Endothelial cell of umbilical vein (primary cell): ENCODE measurements around the gene APEX1. TPM values are rescaled to one million over a fixed set of nuclear protein-coding genes. Genes with fewer than 3 reads are reported as not detected.

Source experiments
- BruUV-seq: library from RNA; stranded (reverse); fragments of 400-500 nt; replicated peaks from 2 replicates; lab custom pipeline; 2021; lab: Mats Ljungman, UMichigan
- CTCF ChIA-PET: fragments of 300-600, 350-600 bp; sonication (Branson Sonifier 250); formaldehyde crosslinking; loops from one replicate; lab custom pipeline; 2021; ENCODE audit warnings: antibody characterized with exemption, inconsistent platforms; lab: Charles Lee
- POLR2A ChIA-PET: fragments of 300-600, 350-600 bp; sonication (Branson Sonifier 250); formaldehyde crosslinking; loops from one replicate; lab custom pipeline; 2021; ENCODE audit warnings: antibody characterized with exemption, inconsistent platforms; lab: Charles Lee
- DNase-seq: peaks from one replicate; pipeline ENCODE4 v3.0.0-alpha.2; 2011; ENCODE audit warnings: low read depth, low spot score
- FAIRE-seq: peaks from 2 replicates; lab custom pipeline; 2011; peaks lifted over from hg19 to GRCh38; lab: Jason Lieb, UNC
- H2AFZ ChIP-seq: 2 replicates; pipeline ENCODE4 v1.6.0; 2012; ENCODE audit warnings: low read depth, low read length, control low read depth, inconsistent platforms
- H3K27ac ChIP-seq: 2 replicates; pipeline ENCODE4 v1.5.1; 2011; ENCODE audit warnings: low read depth, mild to moderate bottlenecking, control low read depth, low read length, moderate library complexity; ENCODE audit not compliant: insufficient read depth
- H3K27me3 ChIP-seq, 2 experiments: 2 replicates each; pipeline versions ENCODE4 v1.6.0 to v1.6.1; 2011; ENCODE audit warnings: low read length in 2 of 2, mixed read lengths in 1 of 2; ENCODE audit not compliant: control insufficient read depth in 2 of 2, insufficient read depth in 2 of 2
- H3K36me3 ChIP-seq, 2 experiments: 2 replicates in 1 of 2; 3 replicates in 1 of 2; pipeline ENCODE4 v1.5.1; 2011; ENCODE audit warnings: low read length in 2 of 2, mild to moderate bottlenecking in 1 of 2, moderate library complexity in 1 of 2; ENCODE audit not compliant: control insufficient read depth in 2 of 2, insufficient read depth in 2 of 2; ENCODE audit errors: extremely low read depth in 1 of 2
- H3K4me1 ChIP-seq: 3 replicates; pipeline ENCODE4 v1.5.1; 2011; ENCODE audit warnings: mild to moderate bottlenecking, low read length; ENCODE audit not compliant: control insufficient read depth, insufficient read depth; ENCODE audit errors: extremely low read depth
- H3K4me2 ChIP-seq: 2 replicates; pipeline ENCODE4 v1.6.1; 2011; ENCODE audit warnings: low read length, control low read depth, mixed read lengths; ENCODE audit not compliant: insufficient read depth
- H3K4me3 ChIP-seq, 3 experiments: fragments of 200-600 bp in 1 of 3; sonication (generic), shearing (Covaris generic) in 1 of 3; replicated peaks in 1 of 3; 2 replicates each; pipeline ENCODE4 v1.5.1; 2011 to 2016; ENCODE audit warnings: control low read depth in 3 of 3, low read length in 3 of 3, mild to moderate bottlenecking in 2 of 3, inconsistent platforms in 1 of 3, low read depth in 1 of 3, moderate library complexity in 1 of 3; ENCODE audit not compliant: insufficient read depth in 1 of 3
- H3K79me2 ChIP-seq: 2 replicates; pipeline ENCODE4 v1.6.0; 2012; ENCODE audit warnings: low read length, inconsistent platforms; ENCODE audit not compliant: control insufficient read depth, insufficient read depth
- H3K9ac ChIP-seq: replicated peaks from 2 replicates; pipeline ENCODE3; 2011; ENCODE audit warnings: low read length, control low read depth; ENCODE audit not compliant: insufficient read depth; ENCODE audit errors: extremely low read depth
- H3K9me1 ChIP-seq: replicated peaks from 3 replicates; pipeline ENCODE4 v1.6.0; 2011; ENCODE audit warnings: mild to moderate bottlenecking, low read length; ENCODE audit not compliant: control insufficient read depth, insufficient read depth; ENCODE audit errors: extremely low read depth
- H3K9me3 ChIP-seq: replicated peaks from 2 replicates; pipeline ENCODE4 v1.5.1; 2012; ENCODE audit warnings: low read length, inconsistent platforms; ENCODE audit not compliant: control insufficient read depth, insufficient read depth
- H4K20me1 ChIP-seq: replicated peaks from 2 replicates; pipeline ENCODE3; 2011; ENCODE audit warnings: mild to moderate bottlenecking, low read length; ENCODE audit not compliant: control insufficient read depth, insufficient read depth; ENCODE audit errors: extremely low read depth
- FOS ChIP-seq: IDR thresholded peaks from 2 replicates; pipeline ENCODE4 v1.6.1; 2011; ENCODE audit warnings: mild to moderate bottlenecking, low read length, moderate library complexity, borderline replicate concordance; ENCODE audit not compliant: insufficient read depth
- GATA2 ChIP-seq: IDR thresholded peaks from 2 replicates; pipeline ENCODE4 v1.7.0; 2011; ENCODE audit warnings: low read depth, mild to moderate bottlenecking, moderate library complexity, mixed read lengths, low read length; ENCODE audit not compliant: insufficient read length, insufficient read depth
- JUN ChIP-seq: IDR thresholded peaks from 2 replicates; pipeline ENCODE4 v1.6.1; 2011; ENCODE audit warnings: borderline replicate concordance, low read depth; ENCODE audit not compliant: insufficient read length, insufficient read depth
- dilution Hi-C: fragments of 300-500 bp; cut with MboI; formaldehyde crosslinking; loops from one replicate; pipeline ENCODE4 v1.15.0; 2019; ENCODE audit warnings: low sequenced_read_pairs; ENCODE audit not compliant: extremely low pct_ligation_motif_present
- intact Hi-C: fragments of 100-400 bp; cut with micrococcal nuclease; formaldehyde crosslinking; loops from one replicate; pipeline ENCODE4 v1.10.0; 2022
- polyA plus RNA-seq, 4 experiments: library from polyadenylated mRNA; depleted of rRNA in 3 of 4; stranded (reverse) in 3 of 4; unstranded in 1 of 4; fragments of >200 nt; gene quantifications; 2 replicates each; pipeline versions ENCODE4 v1.2.1 to v1.2.3, GENCODE V29; 2011 to 2012; ENCODE audit warnings: missing spikeins in 1 of 4
- total RNA-seq: library from RNA; stranded (reverse); gene quantifications from 2 replicates; pipeline ENCODE4 v1.2.3, GENCODE V29; 2021
- TF ChIP-seq, protein P1 (sequence below): IDR thresholded peaks from 2 replicates; pipeline ENCODE4 v1.6.1; 2011; ENCODE audit not compliant: insufficient read depth, insufficient read length
- TF ChIP-seq, protein P2 (sequence below), 2 donors: IDR thresholded peaks; 1 replicate in 1 of 2; 2 replicates in 1 of 2; pipeline ENCODE4 v1.5.1; 2011; ENCODE audit warnings: low read length in 2 of 2, mild to moderate bottlenecking in 2 of 2, moderate library complexity in 2 of 2, control low read depth in 1 of 2, inconsistent platforms in 1 of 2, low read depth in 1 of 2; ENCODE audit not compliant: insufficient read depth in 1 of 2; ENCODE audit errors: extremely low read depth in 1 of 2

APEX1 gene
- total and polyA plus RNA-seq, 2 donors (not counting 3 experiments of a cell fraction or from before 2014, with no cell fraction given), result 231 to 304 TPM

DNA sequence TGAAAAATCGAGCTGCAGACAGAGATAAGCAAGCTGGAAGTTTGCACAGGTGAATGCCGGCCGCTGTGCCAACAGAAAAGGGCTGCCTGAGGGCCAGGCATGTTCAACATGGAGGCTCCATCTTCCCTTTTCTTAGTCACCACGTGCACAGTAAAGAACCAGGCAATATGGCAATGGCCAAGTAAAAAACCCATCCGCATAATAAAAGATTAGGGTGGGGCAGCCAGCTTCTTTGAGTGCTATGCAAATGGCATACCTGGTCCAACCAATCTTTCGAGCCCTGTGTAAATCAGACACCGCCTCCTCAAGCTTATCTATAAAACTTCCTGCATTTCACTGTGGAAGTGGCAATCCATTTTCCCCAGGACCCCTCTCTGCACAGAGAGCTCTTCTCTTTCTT lies 30.9 kb downstream of the APEX1 start:
- dilution Hi-C loops, result no loop called here
- POLR2A ChIA-PET, result no interaction called here
- no peak overlapping the region for H3K27ac ChIP-seq
- intact Hi-C loops, result no loop called here
- peaks cover 0 to 2% of the 10 kb centered on the region in 2 experiments for H3K27me3 ChIP-seq
- DNase-seq (no peak), FAIRE-seq (no peak)
- no peak overlapping the region for H3K9ac ChIP-seq
- H3K9me3 ChIP-seq, result no peaks in the 10 kb centered on the region
- CTCF ChIA-PET, result interaction anchor here (0.6 to 1.5 kb wide), 2 partner anchors 8 kb away, joined by 4 read pairs; no protein-coding TSS in a partner anchor
- H2AFZ ChIP-seq, result no peak overlapping the region
- no peak overlapping the region for H3K4me3 ChIP-seq
- H3K4me2 ChIP-seq, result no peak overlapping the region
- H3K36me3 ChIP-seq, result no peaks in the 10 kb centered on the region
- peaks cover 7% of the 10 kb centered on the region for H3K4me1 ChIP-seq
- H3K79me2 ChIP-seq, result no peaks in the 10 kb centered on the region
- no peaks in the 10 kb centered on the region for H3K9me1 ChIP-seq
- TF ChIP-seq GATA2 (no peak), JUN (no peak), FOS (no peak)
- TF ChIP-seq, protein P1, sequence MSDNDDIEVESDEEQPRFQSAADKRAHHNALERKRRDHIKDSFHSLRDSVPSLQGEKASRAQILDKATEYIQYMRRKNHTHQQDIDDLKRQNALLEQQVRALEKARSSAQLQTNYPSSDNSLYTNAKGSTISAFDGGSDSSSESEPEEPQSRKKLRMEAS, result no peak
- H4K20me1 ChIP-seq, result no peaks in the 10 kb centered on the region
- BruUV-seq, result no TSS peak

DNA sequence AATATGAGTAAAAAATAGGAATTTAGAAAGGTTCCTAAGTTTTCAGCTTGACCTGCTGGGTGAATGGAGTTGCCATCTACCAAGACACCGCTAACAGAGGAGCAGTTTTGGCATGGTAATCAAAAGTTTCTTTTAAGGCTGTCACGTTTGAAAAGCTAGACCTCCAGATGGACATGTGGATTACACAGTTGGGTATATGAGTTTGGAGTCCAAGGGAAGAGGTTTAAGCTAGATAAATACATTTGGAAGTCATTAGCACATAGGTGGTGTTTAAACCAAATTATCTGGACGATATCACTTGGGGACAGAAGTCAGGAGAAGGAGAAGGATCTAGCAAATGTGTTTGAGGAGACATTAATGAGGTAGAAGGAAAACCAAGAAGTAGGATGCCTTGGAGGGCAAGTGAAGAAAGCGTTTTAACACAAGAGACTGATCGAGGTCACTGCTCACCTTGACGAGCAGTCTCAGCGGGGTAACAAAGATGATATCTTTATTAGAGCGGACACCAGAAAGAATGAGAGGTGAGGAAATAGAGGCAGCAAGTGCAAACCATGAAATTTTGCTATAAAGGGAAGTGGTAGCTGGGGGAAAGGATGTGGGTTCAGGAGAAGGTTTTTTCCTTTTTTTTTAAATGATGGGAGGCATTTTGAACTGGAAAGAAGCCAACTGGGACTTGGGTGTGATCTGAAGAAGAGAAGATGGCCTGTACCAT lies 31.8 kb downstream of the APEX1 start:
- H3K36me3 ChIP-seq, result no peaks in the 10 kb centered on the region
- H3K27me3 ChIP-seq, result peaks cover 0 to 2% of the 10 kb centered on the region in 2 experiments
- no peaks in the 10 kb centered on the region for H3K9me3 ChIP-seq
- no peaks in the 10 kb centered on the region for H3K79me2 ChIP-seq
- no peak overlapping the region for H3K27ac ChIP-seq
- H2AFZ ChIP-seq, result no peak overlapping the region
- ChIA-PET POLR2A (no interaction called here), CTCF (interaction anchor here (1.1 to 1.5 kb wide), 3 partner anchors 9 to 71 kb away, joined by 4 to 5 read pairs (median 4); no protein-coding TSS in a partner anchor)
- no peak overlapping the region for H3K4me3 ChIP-seq
- peaks cover 7% of the 10 kb centered on the region for H3K4me1 ChIP-seq
- intact Hi-C loops (no loop called here), dilution Hi-C loops (no loop called here)
- H3K9ac ChIP-seq, result no peak overlapping the region
- no peak overlapping the region for H3K4me2 ChIP-seq
- no peak for FAIRE-seq
- DNase-seq, result no peak
- no TSS peak for BruUV-seq
- no peaks in the 10 kb centered on the region for H4K20me1 ChIP-seq
- TF ChIP-seq, protein P2, sequence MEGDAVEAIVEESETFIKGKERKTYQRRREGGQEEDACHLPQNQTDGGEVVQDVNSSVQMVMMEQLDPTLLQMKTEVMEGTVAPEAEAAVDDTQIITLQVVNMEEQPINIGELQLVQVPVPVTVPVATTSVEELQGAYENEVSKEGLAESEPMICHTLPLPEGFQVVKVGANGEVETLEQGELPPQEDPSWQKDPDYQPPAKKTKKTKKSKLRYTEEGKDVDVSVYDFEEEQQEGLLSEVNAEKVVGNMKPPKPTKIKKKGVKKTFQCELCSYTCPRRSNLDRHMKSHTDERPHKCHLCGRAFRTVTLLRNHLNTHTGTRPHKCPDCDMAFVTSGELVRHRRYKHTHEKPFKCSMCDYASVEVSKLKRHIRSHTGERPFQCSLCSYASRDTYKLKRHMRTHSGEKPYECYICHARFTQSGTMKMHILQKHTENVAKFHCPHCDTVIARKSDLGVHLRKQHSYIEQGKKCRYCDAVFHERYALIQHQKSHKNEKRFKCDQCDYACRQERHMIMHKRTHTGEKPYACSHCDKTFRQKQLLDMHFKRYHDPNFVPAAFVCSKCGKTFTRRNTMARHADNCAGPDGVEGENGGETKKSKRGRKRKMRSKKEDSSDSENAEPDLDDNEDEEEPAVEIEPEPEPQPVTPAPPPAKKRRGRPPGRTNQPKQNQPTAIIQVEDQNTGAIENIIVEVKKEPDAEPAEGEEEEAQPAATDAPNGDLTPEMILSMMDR (IDR thresholded peaks at IDR 0.05; ENCODE audit: extremely low read depth in 1 of 2, insufficient read depth in 1 of 2, low read depth in 1 of 2, low read length in 2 of 2), result no peak
- no peaks in the 10 kb centered on the region for H3K9me1 ChIP-seq
